HG02840 (cell line): Measurements from ENCODE around the gene SOX9.
"Not testable (repeated sequence)": the region's sequence is repeated elsewhere in the genome, so short reads cannot be mapped to it uniquely, and the experiment has no call there.

Experiments used
- ATAC-seq: cut with Tn5 transposase; IDR thresholded peaks from one replicate; pipeline ENCODE4 v1.9.1; 2021; ENCODE audit warnings: mild to moderate bottlenecking, moderate library complexity, moderate number of reproducible peaks; ENCODE audit not compliant: unreplicated experiment, low FRiP score

Gene SOX9

DNA sequence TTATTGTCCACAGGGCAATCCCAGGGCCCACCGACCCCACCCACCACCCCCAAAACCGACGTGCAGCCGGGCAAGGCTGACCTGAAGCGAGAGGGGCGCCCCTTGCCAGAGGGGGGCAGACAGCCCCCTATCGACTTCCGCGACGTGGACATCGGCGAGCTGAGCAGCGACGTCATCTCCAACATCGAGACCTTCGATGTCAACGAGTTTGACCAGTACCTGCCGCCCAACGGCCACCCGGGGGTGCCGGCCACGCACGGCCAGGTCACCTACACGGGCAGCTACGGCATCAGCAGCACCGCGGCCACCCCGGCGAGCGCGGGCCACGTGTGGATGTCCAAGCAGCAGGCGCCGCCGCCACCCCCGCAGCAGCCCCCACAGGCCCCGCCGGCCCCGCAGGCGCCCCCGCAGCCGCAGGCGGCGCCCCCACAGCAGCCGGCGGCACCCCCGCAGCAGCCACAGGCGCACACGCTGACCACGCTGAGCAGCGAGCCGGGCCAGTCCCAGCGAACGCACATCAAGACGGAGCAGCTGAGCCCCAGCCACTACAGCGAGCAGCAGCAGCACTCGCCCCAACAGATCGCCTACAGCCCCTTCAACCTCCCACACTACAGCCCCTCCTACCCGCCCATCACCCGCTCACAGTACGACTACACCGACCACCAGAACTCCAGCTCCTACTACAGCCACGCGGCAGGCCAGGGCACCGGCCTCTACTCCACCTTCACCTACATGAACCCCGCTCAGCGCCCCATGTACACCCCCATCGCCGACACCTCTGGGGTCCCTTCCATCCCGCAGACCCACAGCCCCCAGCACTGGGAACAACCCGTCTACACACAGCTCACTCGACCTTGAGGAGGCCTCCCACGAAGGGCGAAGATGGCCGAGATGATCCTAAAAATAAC is 3.0 kb downstream of the SOX9 start:
- no peak for ATAC-seq

DNA sequence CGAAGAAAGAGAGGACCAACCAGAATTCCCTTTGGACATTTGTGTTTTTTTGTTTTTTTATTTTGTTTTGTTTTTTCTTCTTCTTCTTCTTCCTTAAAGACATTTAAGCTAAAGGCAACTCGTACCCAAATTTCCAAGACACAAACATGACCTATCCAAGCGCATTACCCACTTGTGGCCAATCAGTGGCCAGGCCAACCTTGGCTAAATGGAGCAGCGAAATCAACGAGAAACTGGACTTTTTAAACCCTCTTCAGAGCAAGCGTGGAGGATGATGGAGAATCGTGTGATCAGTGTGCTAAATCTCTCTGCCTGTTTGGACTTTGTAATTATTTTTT is 3.6 kb downstream of the SOX9 start:
- no peak for ATAC-seq

DNA sequence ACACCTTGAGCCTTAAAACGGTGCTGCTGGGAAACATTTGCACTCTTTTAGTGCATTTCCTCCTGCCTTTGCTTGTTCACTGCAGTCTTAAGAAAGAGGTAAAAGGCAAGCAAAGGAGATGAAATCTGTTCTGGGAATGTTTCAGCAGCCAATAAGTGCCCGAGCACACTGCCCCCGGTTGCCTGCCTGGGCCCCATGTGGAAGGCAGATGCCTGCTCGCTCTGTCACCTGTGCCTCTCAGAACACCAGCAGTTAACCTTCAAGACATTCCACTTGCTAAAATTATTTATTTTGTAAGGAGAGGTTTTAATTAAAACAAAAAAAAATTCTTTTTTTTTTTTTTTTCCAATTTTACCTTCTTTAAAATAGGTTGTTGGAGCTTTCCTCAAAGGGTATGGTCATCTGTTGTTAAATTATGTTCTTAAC is 4.4 kb downstream of the SOX9 start:
- no peak for ATAC-seq

DNA sequence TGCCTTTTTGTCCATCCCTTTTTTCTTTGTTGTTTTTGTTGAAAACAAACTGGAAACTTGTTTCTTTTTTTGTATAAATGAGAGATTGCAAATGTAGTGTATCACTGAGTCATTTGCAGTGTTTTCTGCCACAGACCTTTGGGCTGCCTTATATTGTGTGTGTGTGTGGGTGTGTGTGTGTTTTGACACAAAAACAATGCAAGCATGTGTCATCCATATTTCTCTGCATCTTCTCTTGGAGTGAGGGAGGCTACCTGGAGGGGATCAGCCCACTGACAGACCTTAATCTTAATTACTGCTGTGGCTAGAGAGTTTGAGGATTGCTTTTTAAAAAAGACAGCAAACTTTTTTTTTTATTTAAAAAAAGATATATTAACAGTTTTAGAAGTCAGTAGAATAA is 4.9 kb downstream of the SOX9 start:
- ATAC-seq: no peak

DNA sequence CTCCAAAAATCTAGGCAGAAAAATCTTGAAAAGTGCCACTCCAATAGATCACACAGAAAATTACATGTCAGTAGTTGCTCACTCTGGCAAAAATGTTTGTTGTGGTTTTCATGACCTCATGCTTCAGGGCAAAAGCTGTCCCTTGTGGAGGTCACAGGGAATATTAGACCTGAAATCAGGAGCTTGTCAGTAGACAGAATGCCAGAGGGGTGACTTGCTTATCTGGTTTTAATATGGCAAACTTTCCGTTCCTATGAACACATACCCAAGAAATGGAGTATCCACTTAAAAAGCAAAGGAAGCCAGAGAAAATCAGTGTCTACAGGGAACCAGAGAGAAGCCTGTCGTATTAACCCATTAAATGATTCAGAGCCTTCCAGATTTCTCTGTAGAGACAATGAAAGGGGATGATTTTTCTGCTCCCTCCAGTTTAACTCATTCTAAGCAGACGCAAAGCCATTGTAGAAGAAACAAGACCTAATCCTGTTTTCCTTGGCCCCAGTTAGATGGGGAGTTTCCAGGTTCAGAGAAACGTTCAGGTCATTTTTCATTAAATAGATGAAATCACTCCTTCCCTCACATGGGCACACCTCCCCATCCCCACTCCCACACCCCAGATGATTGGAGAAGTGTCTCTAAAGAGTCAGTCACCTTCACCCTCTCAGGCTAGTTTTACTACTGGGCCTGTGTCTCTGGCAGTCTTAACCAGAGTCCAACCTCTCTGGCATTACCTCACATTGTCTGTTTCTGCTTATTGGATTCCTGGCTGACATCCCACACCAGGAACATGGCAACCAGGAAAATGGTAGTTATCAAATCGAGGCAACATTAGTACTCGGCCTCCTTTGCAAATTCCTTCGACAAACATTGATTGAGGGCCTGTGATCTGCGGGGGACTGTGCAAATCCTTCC is 6.0 kb downstream of the SOX9 start:
- ATAC-seq: no peak

DNA sequence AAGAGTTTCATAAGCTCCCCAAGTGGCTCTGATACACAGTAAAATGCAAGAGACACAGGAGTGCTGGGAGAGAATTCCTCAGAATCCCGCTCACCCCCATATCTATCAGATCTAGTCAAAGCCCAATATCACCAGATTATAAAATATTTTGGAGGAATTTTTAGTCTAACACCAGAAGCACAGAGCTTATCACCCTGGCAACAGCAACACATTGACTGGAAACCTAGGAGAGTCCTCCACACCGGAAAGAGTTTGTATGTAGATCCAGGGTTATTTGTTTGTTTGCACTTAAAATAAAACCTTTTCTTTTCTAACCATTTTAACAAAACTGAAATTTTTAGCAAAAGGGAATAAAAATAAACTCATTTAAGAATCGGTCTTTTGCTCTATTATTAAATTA is 7.2 kb downstream of the SOX9 start:
- no peak for ATAC-seq

DNA sequence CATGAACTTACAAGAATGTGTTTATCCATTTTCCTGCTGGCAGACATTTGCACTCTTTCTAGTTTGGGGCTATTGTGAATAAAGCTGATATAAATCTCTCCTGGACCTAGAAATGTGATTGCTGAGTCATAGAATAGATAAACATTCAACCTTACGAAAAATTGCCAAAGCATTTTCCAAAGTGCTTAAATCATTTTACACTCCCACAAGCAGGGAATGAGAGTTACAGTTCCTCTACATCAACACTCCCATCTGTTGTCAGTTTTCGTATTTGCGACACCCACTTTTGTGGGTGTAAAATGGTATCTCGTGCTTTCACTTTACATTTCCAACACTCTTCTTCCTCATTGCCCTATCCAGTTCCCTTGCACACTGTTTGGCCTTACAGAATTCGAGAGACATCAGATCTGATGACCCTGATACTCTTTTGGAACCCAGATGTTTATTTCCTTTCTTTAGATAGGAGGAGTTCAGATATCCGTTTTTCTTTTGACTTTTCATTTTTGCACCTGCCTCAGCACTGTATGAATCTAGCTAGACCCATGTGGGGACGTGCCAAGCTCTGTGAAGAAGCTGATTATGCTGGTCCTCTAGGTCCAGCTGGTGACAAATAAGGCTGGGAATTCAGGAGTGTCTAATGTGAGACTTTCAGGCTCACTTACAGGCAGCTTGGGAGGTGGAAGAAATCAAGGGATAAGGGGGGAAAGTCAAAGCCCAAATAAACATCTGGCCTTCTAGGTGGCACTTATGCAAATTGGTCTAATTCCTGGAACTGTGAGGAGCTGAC is 14.0 kb downstream of the SOX9 start:
- no peak for ATAC-seq

DNA sequence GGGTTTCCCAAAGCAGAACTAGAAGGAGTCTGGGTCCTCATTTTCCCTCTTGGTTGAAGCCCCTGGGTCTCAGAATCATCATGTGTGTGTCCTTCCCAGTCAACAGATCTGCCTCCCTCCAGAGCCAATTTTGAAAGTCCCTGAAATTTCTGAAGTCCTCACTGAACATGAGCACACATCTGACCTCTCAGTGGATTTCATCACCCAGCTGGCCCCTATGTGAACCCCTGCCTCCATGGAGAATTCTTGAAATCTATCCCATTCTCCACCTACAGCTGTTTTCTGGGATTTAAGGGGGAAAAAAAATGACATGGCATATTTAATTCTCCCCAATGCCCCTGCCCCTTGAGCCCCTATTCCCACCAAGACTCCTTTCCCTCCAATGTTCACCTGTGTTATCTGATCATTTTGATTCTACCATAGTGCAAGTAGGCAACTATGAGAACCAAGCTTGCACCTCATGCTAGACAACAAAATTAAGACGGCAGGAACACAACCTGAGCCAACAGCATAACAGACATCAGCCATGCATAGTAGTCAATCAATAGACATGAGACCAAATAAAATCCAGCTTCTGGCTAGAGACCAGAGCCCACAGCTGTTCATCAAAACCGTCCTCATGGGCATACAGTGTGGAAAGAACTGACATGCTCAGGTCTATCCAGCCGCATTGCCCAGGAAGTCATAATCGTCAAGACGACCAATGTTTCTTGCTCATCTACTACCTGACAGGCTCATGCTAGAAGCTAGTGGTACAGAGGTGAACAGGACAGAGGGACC is 14.9 kb downstream of the SOX9 start:
- ATAC-seq: no peak

DNA sequence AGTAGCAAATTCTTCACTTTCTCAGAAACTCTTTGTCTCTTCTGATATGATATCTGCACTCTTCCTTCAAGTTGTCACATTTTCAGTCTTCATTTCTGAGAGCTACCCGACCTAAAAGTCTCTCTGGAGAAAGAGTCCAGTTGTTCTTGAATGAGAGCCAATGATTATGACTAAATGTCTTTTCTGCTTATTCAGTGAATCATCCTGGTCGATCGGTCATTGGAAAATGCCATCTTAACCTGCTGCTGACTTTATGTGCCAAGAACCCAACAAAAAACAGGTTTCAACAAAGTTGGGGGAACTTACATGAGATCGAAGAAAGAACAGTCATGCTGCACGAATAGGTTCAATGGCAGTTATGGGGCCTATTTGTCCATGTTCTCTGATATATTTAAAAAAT is 15.9 kb downstream of the SOX9 start:
- ATAC-seq: no peak

DNA sequence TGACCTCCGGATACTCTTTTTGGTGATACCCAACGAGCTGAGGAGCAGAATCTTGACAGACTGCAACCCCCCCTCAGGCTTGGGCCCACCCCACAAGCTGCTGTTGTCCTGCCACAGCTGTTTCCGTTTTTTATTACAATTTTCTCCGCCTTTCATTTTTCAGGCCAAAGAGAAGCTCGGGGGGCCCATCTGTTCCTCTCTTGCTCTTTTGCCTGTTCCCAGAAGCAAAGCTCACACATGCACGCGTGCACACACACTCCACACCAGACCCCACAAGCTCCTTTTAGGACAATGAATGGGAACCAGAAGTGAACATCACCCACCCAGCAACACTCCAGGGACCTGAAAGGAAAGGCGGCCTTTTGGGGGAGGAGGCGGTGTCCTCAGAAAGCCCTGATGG is 16.3 kb downstream of the SOX9 start:
- ATAC-seq: no peak

DNA sequence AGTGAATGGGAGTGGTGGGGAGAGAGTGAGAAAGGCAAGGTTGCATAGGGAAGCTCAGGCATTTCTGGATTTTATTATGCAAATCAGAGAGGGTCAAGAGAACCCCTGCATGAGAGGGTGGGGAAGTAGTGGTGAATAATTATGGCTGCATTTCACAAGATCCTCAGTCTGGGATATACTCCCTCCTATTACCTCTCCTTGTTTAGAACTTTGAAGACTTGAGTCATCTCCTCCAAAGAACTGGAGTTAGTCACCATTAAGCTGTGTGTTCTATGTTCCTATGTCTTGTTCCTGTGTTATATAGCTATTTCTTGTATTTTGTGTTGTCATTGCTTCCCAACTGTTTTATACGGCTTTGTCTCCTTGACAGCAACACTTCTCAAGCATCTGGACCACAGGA is 18.4 kb downstream of the SOX9 start:
- no peak for ATAC-seq

DNA sequence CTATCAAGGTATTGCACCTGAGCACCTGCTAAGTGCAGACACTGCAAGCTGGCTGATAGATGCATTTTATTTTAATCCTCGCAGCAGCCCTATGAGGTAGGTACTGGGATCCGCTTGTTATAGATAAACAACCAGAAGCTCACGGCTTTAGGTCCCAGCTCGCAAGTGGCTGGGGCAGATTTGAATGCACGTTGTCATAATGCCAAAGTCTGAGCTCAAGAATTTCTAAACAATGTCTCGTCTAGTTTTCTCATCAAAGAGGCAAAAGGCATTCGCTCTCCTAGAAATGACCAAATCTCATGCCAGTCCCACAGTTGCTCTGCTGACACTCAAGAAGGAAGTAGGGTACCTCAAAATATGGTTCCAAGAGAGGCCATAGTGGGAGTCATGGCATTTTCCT is 20.5 kb downstream of the SOX9 start:
- no peak for ATAC-seq

DNA sequence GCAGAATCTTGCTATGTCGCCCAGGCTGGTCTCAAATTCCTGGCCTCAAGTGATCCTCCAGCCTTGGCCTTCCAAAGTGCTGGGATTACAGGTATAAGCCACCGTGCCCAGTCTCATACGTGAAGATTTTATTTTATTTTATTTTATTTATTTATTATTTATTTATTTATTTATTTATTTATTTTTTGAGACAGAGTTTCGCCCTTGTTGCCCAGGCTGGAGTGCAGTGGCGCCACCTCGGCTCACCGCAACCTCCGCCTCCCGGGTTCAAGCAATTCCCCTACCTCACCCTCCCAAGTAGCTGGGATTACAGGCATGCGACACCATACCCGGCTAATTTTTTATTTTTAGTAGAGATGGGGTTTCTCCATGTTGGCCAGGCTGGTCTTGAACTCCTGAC is 21.3 kb downstream of the SOX9 start:
- not testable (repeated sequence) for ATAC-seq

DNA sequence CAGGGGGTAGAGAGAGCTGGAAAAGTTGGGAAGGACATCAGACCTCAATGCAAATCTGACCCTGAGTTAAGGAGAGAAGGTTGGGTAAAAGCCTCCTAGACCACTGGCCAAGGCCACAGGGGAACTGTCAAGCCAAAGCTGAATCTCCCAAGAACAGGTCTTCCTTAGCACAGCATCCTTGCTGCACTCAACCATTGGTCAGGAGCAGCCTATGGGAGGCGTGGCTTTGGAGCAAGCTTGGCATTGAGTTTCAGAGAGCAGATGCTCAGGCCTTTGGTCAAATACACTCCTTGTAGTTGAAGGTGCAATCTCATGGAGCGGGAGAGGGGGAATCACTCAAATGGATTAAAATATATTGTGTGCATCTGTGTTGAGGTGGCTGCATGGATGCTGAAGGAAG is 21.8 kb downstream of the SOX9 start:
- ATAC-seq: no peak

DNA sequence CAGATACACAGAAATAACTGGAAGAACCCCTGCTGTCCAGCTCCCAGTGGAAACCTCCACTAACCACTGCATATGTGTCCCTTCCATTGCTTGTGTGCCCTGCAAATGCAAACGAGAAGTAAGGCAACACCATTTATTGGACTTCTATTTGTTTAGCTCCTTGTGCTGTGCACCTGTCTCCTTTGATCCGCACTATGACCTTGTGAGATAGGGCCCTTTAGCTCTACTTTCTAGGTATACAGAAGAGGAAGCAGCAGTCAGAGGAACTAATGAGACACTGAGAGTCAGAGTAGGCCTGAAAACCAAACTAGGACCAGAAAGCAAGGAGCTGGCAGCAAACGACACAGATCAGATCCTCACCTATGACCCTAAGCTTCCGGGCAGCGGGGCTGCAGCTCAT is 22.4 kb downstream of the SOX9 start:
- ATAC-seq: no peak

DNA sequence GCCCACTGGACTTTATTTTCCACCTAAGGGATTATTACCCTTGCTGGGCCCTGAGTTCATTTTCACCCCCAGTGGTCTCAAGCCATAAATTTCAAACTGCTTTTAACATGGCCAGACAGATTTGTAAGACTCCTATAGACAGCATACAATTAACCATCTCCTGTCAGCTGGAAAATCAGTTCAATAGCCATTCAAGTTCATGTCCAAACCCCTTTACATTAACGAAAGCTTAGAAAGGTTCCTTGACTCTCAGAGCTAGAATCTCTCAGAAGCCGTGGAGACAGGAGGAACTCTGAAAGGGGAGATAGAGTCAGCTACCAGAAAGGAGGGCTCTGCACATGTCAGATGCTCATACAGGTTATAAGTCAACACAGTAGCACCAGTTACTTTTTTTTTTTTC is 23.3 kb downstream of the SOX9 start:
- no peak for ATAC-seq

DNA sequence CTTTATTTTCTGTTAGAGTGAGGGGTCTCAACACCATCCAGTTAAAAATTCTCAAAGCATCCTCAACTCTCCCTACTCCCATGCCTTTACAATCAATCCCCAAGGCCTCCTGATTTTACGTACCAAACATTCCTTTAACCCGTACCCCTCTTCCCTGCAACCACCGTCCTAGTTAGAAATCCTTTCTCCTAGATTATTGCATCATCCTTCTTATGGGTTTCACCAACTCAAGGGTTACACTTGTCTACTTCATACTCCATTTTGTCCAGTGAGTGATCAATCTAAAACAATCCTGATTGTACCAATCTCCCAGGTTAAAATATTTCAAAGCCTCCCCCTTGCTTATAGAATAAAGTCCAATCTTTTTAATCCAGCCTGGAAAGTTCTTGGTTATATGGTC is 24.7 kb downstream of the SOX9 start:
- no peak for ATAC-seq

DNA sequence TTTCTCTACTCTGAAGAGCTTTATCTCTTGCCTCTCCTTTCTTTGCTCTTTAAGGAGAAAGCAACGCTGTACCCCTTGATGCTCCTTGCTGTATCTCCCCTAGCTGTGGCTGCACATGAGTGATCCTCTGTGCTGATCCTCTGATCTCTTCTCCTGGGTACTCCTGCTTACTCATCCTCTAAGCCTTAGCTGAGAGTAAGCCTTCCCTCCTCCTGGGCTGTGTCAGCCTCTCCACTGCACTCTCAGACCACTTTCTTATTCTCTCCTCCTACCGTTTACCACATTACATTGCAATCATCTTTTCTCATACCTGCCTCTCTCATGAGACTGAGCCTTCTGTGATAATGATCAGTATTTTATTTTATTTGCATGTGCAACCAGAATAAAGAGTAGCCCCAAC is 25.1 kb downstream of the SOX9 start:
- no peak for ATAC-seq

DNA sequence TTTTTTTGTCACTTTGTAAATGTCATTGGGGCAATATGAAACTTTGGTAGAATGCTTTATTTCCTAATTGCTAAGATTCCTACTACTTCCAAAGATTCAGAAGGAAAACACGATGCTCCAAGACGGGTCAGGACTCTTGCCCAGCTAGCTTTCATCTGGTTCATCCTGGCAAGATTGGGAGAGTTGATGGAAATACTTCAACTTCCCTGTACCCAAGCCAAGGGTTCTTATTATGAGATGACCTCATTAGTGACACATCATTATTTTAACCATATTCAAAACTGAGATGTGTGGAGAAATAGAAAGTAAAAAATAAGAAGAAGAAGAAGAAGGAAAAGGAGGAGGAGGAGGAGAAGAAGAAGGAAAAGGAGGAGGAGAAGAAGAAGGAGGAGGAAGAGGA is 25.6 kb downstream of the SOX9 start:
- no peak for ATAC-seq
